Panc1 (cell line): ENCODE measurements around the gene CDK6. TPM values are rescaled to one million over a fixed set of nuclear protein-coding genes. Genes with fewer than 3 reads are reported as not detected.

Source experiments
- ATAC-seq: fragments of 200-7000 bp; cut with Tn5 transposase; 2 replicates; pipeline ENCODE4 v1.9.1; 2020; ENCODE audit warnings: mild to moderate bottlenecking, moderate library complexity
- BruUV-seq: library from RNA; stranded (reverse); fragments of 400-500 nt; replicated peaks from 2 replicates; lab custom pipeline; 2021; lab: Mats Ljungman, UMichigan
- CTCF ChIA-PET: fragments of 300-600 bp; sonication (Branson Sonifier 250); formaldehyde crosslinking; loops from one replicate; lab custom pipeline; 2022; ENCODE audit warnings: antibody characterized with exemption; lab: Charles Lee
- POLR2A ChIA-PET: fragments of 300-600 bp; sonication (Branson Sonifier 250); formaldehyde crosslinking; loops from one replicate; lab custom pipeline; 2022; ENCODE audit warnings: antibody characterized with exemption; lab: Charles Lee
- DNase-seq: peaks from one replicate; pipeline ENCODE4 v3.0.0-alpha.2; 2010; ENCODE audit warnings: low read depth, low spot score
- H3K27ac ChIP-seq: 2 replicates; pipeline ENCODE4 v1.5.1; 2011; ENCODE audit warnings: mild to moderate bottlenecking, low read length, inconsistent platforms
- H3K27me3 ChIP-seq: fragments of 200-500 bp; sonication (Bioruptor generic); 2 replicates; pipeline ENCODE4 v1.6.0; 2014; ENCODE audit warnings: low read length, inconsistent platforms; ENCODE audit not compliant: control insufficient read depth, insufficient read depth
- H3K36me3 ChIP-seq: fragments of 200-500 bp; sonication (Bioruptor generic); 2 replicates; pipeline ENCODE4 v1.5.1; 2014; ENCODE audit warnings: inconsistent platforms, mild to moderate bottlenecking, low read length, moderate library complexity; ENCODE audit not compliant: control insufficient read depth, insufficient read depth
- H3K4me1 ChIP-seq: 2 replicates; pipeline ENCODE4 v1.5.1; 2011; ENCODE audit warnings: inconsistent platforms, mild to moderate bottlenecking, low read length, moderate library complexity; ENCODE audit not compliant: control insufficient read depth, insufficient read depth
- H3K4me3 ChIP-seq, 2 experiments: 2 replicates each; pipeline ENCODE4 v1.5.1; 2011 to 2012; ENCODE audit warnings: low read depth in 2 of 2, low read length in 2 of 2, mild to moderate bottlenecking in 2 of 2, inconsistent platforms in 1 of 2, moderate library complexity in 1 of 2
- H3K9me3 ChIP-seq: fragments of 200-500 bp; sonication (Bioruptor generic); 2 replicates; pipeline ENCODE4 v1.5.1; 2014; ENCODE audit warnings: low read depth, mild to moderate bottlenecking, inconsistent platforms, low read length, moderate library complexity; ENCODE audit not compliant: control insufficient read depth, insufficient read depth
- CTCF ChIP-seq: fragments of 450-650 bp; IDR thresholded peaks from 2 replicates; pipeline ENCODE4 v1.5.1; 2017; ENCODE audit warnings: mild to moderate bottlenecking
- POLR2AphosphoS5 ChIP-seq: IDR thresholded peaks from 2 replicates; pipeline ENCODE4 v1.6.1; 2012; ENCODE audit warnings: mild to moderate bottlenecking, low read depth, low read length, moderate library complexity
- REST ChIP-seq, 2 experiments: IDR thresholded peaks; 2 replicates each; pipeline ENCODE4 v1.6.1; 2011 to 2012; ENCODE audit warnings: low read depth in 2 of 2, control low read depth in 1 of 2, low read length in 1 of 2, mild to moderate bottlenecking in 1 of 2, moderate library complexity in 1 of 2; ENCODE audit not compliant: insufficient read depth in 1 of 2
- SIN3A ChIP-seq: IDR thresholded peaks from 2 replicates; pipeline ENCODE4 v1.6.1; 2012; ENCODE audit warnings: low read depth, mild to moderate bottlenecking, low read length, moderate library complexity, borderline replicate concordance; ENCODE audit not compliant: insufficient read depth
- TCF7L2 ChIP-seq: IDR thresholded peaks from 2 replicates; pipeline ENCODE4 v1.6.1; 2011; ENCODE audit warnings: mild to moderate bottlenecking, low read depth, low read length, inconsistent platforms
- in situ Hi-C: cut with HindIII; loops from 2 replicates; pipeline ENCODE4 v1.10.0; 2016; ENCODE audit warnings: low sequenced_read_pairs, low pct_unique_long_range_greater_than_20kb
- intact Hi-C: fragments of 100-400 bp; cut with micrococcal nuclease; formaldehyde crosslinking; loops from one replicate; pipeline ENCODE4 v1.10.0; 2022; ENCODE audit not compliant: unreplicated experiment
- total RNA-seq: library from RNA; stranded (reverse); gene quantifications from one replicate; pipeline ENCODE4 v1.2.1, GENCODE V29; 2021; ENCODE audit not compliant: unreplicated experiment

The CDK6 gene
- total RNA-seq, 1 experiment from 2014 or later: 57.4 TPM

DNA sequence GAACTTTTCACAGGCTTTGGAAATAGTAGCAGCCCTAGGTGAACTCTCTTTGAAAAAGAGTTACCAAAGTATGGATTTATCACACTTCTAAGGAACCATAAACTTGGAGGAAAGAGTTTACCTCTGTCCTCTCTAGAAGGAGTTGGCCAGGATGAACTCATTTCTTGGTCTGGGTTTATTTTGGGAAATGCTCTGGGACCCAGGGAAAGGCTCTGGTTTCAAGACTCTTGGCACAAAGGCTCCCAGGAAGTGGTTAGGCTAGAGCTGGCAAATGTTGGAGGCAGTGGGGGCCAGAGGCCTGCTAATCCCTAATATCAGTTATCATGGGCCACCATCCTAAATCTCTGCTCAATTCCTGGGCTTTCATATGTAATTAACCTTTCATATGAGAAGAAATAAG is 36.3 kb upstream of the CDK6 start:
- no TSS peak for BruUV-seq
- in situ Hi-C loops: no loop called here
- no peak overlapping the region for H3K4me3 ChIP-seq
- DNase-seq (no peak), ATAC-seq (no peak)
- no peaks in the 10 kb centered on the region for H3K4me1 ChIP-seq
- TF ChIP-seq TCF7L2 (no peak), POLR2AphosphoS5 (no peak), CTCF (no peak), SIN3A (no peak), REST (IDR thresholded peaks at IDR 0.05; ENCODE audit: insufficient read depth in 1 of 2, low read depth in 2 of 2, low read length in 1 of 2) (no peak)
- H3K36me3 ChIP-seq: no peaks in the 10 kb centered on the region
- H3K27ac ChIP-seq: no peak overlapping the region
- CTCF ChIA-PET: no interaction called here
- H3K27me3 ChIP-seq: no peaks in the 10 kb centered on the region
- intact Hi-C loops: no loop called here
- POLR2A ChIA-PET: no interaction called here
- peaks cover 14% of the 10 kb centered on the region; the same call in 1 of the 2 replicates for H3K9me3 ChIP-seq

DNA sequence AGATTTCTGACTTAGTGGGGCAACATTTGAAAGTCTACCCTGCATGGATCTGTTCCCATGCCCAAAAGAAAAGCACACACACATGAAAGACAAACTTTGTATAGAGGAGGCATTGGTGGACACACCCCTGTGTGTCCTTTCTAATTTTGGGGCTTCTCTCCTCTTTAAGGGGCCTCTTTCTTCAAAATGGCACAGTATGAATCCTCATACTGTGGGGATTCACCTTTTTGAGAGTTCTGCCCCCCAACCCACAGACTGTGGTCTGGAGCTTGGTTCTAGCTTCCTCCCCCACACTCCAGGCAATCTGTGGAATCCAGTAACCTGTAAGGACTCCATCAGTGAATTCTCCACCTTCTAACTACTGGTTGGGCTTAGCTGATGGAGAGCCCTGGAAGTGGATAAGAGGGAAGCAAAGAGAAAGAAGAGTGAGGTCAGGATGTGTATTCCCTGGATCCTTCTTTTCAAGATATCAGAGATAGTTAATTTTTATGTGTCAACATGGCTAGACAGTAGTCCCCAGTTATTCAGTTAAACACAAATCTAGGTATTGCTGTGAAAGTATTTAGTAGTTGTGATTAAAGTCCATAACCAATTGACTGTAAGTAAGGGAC is 32.4 kb upstream of the CDK6 start:
- intact Hi-C loops (no loop called here), in situ Hi-C loops (no loop called here)
- ATAC-seq (no peak), DNase-seq (no peak)
- no peak overlapping the region for H3K4me3 ChIP-seq
- H3K36me3 ChIP-seq: no peaks in the 10 kb centered on the region
- H3K4me1 ChIP-seq: no peaks in the 10 kb centered on the region
- no TSS peak for BruUV-seq
- POLR2A ChIA-PET: no interaction called here
- peaks cover 24% of the 10 kb centered on the region; the same call in 1 of the 2 replicates for H3K9me3 ChIP-seq
- no peak overlapping the region for H3K27ac ChIP-seq
- CTCF ChIA-PET: no interaction called here
- no peak for TF ChIP-seq CTCF
- TF ChIP-seq TCF7L2: no peak
- no peak for TF ChIP-seq SIN3A
- no peak for TF ChIP-seq POLR2AphosphoS5
- no peak for TF ChIP-seq REST (IDR thresholded peaks at IDR 0.05; ENCODE audit: insufficient read depth in 1 of 2, low read depth in 2 of 2, low read length in 1 of 2)
- H3K27me3 ChIP-seq: no peaks in the 10 kb centered on the region
